ENCODE results near the gene UBE2E2. TPM values are rescaled to one million over a fixed set of nuclear protein-coding genes. Genes with fewer than 3 reads are reported as not detected.

UBE2E2 gene
- total RNA-seq, 1 donor from 2014 or later = 42.4 TPM

- Mint-ChIP-seq H3K36me3 (ENCODE audit: unreplicated experiment) (peaks cover 7% of the 10 kb centered on the region), H3K4me1 (ENCODE audit: unreplicated experiment) (peaks cover 31% of the 10 kb centered on the region), H3K4me3 (ENCODE audit: unreplicated experiment) (no peak overlapping the region), H3K27ac (ENCODE audit: unreplicated experiment) (no peak overlapping the region), H3K9me3 (ENCODE audit: unreplicated experiment) (peaks cover 5% of the 10 kb centered on the region), H3K27me3 (ENCODE audit: unreplicated experiment) (no peaks in the 10 kb centered on the region)
- TF ChIP-seq CTCF (IDR thresholded peaks at IDR 0.05) = no peak
- no peak for DNase-seq (ENCODE audit: extremely low spot score, unreplicated experiment)
Measured at GRCh38 chr3:23270423-23270822, 67.3 kb downstream of the UBE2E2 start.

- Mint-ChIP-seq H3K27ac (ENCODE audit: unreplicated experiment) (peak overlapping the region; percentile 18), H3K27me3 (ENCODE audit: unreplicated experiment) (no peaks in the 10 kb centered on the region), H3K36me3 (ENCODE audit: unreplicated experiment) (peaks cover 3% of the 10 kb centered on the region), H3K4me3 (ENCODE audit: unreplicated experiment) (no peak overlapping the region), H3K4me1 (ENCODE audit: unreplicated experiment) (peaks cover 31% of the 10 kb centered on the region), H3K9me3 (ENCODE audit: unreplicated experiment) (peaks cover 5% of the 10 kb centered on the region)
- no peak for DNase-seq (ENCODE audit: extremely low spot score, unreplicated experiment)
- TF ChIP-seq CTCF (IDR thresholded peaks at IDR 0.05) = no peak
Measured at GRCh38 chr3:23271876-23272741, 69.0 kb downstream of the UBE2E2 start.

GRCh38 chr3:23272820-23273219 is 69.7 kb downstream of the UBE2E2 start:
- Mint-ChIP-seq H3K27ac (ENCODE audit: unreplicated experiment) (peak overlapping the region; percentile 41), H3K36me3 (ENCODE audit: unreplicated experiment) (peaks cover 3% of the 10 kb centered on the region), H3K9me3 (ENCODE audit: unreplicated experiment) (peaks cover 5% of the 10 kb centered on the region)

GRCh38 chr3:23275061-23275460 is 71.9 kb downstream of the UBE2E2 start:
- Mint-ChIP-seq H3K4me3 (ENCODE audit: unreplicated experiment) (no peak overlapping the region), H3K27ac (ENCODE audit: unreplicated experiment) (no peak overlapping the region), H3K9me3 (ENCODE audit: unreplicated experiment) (peaks cover 5% of the 10 kb centered on the region), H3K27me3 (ENCODE audit: unreplicated experiment) (no peaks in the 10 kb centered on the region), H3K4me1 (ENCODE audit: unreplicated experiment) (peaks cover 22% of the 10 kb centered on the region), H3K36me3 (ENCODE audit: unreplicated experiment) (peaks cover 3% of the 10 kb centered on the region)
- no peak for TF ChIP-seq CTCF (IDR thresholded peaks at IDR 0.05)
- no peak for DNase-seq (ENCODE audit: extremely low spot score, unreplicated experiment)

More at GRCh38 chr3:23272820-23273219, 69.7 kb downstream of the UBE2E2 start:
- no peak for DNase-seq (ENCODE audit: extremely low spot score, unreplicated experiment)
- no peak overlapping the region for H3K4me3 Mint-ChIP-seq (ENCODE audit: unreplicated experiment)
- peaks cover 31% of the 10 kb centered on the region for H3K4me1 Mint-ChIP-seq (ENCODE audit: unreplicated experiment)
- no peak for TF ChIP-seq CTCF (IDR thresholded peaks at IDR 0.05)
- no peaks in the 10 kb centered on the region for H3K27me3 Mint-ChIP-seq (ENCODE audit: unreplicated experiment)

GRCh38 chr3:23275814-23276213 is 72.7 kb downstream of the UBE2E2 start:
- Mint-ChIP-seq H3K27me3 (ENCODE audit: unreplicated experiment) (no peaks in the 10 kb centered on the region), H3K9me3 (ENCODE audit: unreplicated experiment) (peaks cover 5% of the 10 kb centered on the region), H3K4me3 (ENCODE audit: unreplicated experiment) (no peak overlapping the region), H3K4me1 (ENCODE audit: unreplicated experiment) (peaks cover 20% of the 10 kb centered on the region), H3K36me3 (ENCODE audit: unreplicated experiment) (peaks cover 3% of the 10 kb centered on the region), H3K27ac (ENCODE audit: unreplicated experiment) (no peak overlapping the region)
- DNase-seq (ENCODE audit: extremely low spot score, unreplicated experiment) = no peak
- TF ChIP-seq CTCF (IDR thresholded peaks at IDR 0.05) = no peak
